GM19328 (cell line): ENCODE data around the gene PUS10.

Experiments used
- ATAC-seq: cut with Tn5 transposase; IDR thresholded peaks from one replicate; pipeline ENCODE4 v1.9.1; 2021; ENCODE audit warnings: mild to moderate bottlenecking, moderate library complexity; ENCODE audit not compliant: unreplicated experiment

The PUS10 gene

DNA sequence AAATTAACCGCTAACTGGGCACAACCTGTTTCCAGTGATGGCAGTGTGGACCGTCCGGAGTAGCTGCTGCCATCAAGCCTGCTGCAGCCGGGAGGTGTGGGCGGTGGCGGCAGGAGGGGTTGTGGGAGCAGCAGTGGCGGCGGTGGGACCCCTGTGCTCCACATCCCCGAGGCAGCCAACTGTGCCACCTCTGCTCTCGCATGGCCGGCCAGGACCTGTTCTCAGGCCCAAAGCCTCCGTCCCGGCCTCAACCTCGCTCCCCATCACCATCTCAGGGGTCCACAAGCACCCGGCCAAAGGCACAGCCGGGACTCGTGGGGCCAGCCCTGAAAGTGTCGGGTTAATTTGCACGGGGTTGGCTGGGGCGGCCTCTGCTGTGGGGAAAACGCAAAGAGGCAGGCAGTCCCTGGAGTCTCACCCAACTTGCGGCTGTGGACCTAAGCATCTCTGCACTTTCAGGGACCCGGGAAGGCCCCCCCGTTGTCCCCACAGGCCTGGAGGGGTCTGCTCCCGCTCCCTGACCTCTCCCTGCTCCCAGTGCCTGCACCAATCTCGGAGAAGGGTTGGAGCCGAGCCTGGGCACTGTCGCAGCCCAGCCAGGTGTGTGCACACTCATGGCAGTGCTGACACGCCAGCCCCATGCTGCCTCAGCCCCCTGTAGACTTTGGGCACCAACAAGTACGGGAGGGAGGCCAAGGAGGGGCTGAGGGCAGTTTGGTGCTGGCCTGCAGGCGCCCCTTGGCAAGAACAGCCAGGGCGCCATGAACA lies 45.0 kb downstream of the PUS10 start:
- ATAC-seq: no peak

DNA sequence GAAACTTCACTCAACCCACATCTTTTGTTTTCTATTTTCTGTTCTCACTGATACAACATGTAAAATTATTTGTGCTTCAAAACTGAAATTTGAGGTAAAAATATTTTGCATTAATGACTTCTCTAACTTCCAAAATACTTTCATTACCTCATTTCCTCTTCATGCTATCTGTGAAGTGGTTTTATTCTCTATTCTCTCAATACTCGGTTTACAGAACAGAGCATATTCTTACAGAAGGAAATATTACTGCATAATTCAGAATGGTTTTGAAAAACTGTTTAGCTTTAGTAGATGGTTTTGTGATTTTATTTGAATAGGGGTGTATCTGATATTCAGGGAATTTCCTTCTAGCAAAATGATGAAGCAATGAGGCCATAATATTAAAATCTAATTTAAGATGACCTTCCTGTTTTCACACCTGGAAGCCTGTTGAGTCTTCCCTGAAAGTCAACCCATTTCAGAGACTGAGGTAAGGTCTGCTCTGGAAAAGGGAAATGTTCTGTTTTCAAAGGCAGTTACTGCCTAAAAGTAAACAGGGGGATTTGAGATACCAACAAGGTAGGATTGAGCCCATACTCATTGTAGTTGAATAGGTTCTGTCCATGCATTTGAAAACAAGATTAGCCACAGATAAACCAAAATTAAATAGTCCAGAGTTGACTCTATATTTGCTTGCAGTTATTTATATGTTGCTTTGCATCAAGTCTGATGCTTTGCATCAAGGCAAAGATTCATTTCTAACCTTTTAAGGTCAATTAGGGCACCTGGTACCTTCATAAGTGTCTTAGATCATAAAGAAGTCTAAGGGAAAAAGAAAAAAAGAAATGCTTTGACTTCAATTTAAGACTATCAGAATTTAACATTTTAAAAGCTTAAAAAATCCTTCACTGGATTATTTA lies 51.3 kb downstream of the PUS10 start:
- ATAC-seq: peak; percentile 45

DNA sequence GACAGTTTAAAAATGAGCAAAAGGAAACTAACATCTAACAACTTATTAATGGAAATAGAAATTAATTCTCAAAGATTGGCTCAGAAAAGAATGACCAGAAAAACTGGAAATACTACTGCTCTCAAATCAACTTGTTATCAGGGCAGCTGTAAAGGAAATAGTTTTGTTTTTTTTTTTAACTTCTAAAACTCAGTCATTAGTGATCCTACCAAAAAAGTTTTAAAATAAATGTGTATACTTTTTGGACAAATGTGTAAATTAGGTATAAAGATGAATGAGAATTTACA lies 52.6 kb downstream of the PUS10 start:
- ATAC-seq: no peak

DNA sequence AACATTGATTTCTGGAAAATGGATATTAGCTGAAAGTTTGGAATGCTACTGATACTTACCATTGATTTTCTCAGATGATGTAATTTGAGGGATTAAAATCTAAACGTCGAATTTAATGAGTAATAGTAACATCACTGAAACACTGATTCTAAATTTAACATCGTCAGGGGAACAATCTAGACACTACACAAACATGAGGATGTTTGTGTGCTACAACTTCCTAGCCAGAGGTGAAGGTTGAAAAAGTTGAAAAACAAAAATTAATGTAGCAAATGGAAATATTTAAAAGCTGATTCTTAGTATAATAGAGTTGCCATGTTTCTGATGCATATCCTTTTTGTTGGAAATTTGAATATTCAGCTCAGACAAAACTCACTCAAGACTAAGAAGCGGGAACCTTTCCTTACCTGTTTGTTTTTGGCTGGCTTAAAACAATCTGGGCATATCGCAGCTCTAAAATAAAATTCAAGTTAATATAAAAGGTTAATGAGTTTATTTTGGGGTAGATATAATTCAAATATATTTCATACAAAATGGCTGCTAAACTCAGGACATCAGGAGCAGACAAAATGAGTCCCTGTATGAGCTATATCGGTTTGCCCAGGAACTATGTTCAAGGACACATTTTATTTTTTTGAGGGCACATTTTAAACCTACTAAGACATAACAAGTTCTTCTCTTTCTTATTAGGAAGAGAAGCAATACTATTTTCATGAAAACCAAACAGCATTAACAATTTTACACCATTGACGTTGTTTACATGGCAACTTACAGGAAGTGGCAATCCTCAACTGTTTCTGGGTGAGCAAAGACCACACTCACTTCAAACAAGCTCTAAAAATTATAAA lies 53.2 kb downstream of the PUS10 start:
- ATAC-seq: no peak

DNA sequence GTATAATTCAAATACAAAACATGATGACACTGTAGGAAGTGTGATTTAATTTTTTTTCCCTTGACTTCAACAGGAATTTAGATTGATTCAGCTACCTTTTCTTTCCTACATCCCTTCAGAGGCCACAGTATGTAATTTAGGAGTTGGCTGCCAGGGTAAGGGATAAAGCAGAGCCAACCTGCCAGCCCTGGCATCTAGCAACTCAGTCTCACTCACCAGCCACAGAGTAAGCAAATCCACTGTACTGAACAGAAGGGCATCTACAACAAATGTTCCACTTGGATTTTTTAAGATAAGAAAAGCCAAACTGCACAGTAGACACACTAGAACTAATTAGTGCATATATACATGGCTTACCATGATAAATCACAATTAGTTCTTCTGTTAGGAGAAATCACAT lies 54.9 kb downstream of the PUS10 start:
- ATAC-seq: no peak

DNA sequence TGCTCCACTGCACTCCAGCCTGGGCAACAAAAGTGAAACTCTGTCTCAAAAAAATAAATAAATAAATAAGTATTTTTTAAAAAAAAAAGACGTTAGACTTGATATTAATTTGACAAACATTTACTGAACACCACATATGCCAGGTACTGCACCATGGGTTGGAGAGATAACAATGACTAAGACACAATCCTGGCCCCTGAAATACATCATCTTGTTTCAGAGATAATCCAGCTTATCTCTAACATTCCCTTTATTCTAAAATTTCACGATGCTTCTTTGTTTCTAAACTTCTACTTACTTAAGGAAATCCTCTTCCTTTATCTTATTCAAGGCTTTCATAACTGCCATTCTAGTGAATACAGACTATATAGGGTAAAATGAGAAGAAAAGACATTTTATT lies 55.5 kb downstream of the PUS10 start:
- no peak for ATAC-seq

DNA sequence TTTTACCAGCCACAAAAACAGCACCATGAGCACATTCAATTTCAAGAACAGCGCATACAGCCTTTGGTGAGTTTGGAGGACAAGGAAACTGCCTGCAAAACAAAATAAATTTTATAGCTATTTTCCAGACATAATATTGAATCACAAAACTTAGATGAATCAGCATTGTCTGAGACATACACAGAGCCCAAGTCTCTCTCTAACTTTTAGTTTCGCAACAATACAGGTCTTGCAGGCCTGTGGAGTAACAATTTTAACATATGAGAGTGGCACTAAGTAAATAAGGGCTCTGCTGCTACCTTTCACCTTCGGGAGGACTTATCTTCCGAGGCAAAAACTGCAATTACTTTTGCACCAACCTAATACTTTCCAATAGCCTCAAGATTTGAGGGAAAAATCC lies 56.6 kb downstream of the PUS10 start:
- ATAC-seq: no peak

DNA sequence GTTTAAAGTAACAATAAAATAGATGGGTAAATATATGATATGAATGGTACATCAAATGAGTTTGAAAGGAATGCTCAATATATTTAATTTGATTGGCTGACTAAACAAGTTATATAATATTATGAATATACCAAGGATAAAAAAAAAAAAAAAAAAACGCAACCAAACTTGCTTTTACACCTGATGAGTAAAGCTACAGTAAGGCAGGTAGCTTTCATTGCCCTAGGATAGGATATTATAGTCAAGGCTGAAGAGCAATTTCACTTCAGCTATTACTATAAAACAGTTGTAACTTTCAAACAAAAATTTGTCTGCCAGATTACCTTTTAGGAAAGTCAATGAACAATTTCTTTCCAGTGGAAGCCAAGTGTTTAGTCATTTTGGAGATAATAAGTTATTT lies 57.3 kb downstream of the PUS10 start:
- no peak for ATAC-seq

DNA sequence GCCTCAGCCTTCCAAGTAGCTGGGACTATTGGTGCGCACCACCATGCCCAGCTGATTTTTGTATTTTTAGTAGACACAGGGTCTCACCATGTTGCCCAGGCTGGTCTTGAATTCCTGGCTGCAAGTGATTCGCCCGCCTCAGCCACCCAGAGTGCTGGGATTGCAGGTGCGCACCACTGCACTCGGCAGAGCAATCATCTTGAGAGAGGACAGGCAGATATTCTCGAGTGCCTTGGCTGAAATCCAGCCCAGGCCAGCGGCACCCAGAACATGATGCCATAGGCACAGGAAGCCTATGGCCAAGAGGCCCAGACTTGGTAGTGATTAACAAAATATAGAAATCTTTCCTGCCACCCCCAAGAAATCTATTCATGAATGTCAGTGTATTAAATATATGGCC lies 58.6 kb downstream of the PUS10 start:
- no peak for ATAC-seq

DNA sequence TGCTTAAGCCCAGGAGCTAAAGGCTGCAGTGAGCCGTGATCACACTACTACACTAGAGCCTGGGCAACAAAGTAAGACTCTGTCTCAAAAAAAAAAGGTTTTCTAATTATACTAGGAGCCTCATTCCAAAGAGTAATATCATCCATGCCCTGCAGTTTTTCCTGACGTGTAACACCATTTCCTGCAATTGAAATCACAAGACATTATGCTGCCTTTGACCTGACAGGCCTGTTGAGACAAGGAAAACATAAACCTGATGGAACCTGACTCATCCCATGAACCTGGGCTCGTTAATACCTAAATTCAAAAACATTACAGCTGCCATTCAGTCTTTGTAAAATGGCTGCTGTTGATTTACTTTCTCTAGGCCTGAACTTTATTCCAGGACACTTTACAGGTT lies 59.3 kb downstream of the PUS10 start:
- no peak for ATAC-seq

DNA sequence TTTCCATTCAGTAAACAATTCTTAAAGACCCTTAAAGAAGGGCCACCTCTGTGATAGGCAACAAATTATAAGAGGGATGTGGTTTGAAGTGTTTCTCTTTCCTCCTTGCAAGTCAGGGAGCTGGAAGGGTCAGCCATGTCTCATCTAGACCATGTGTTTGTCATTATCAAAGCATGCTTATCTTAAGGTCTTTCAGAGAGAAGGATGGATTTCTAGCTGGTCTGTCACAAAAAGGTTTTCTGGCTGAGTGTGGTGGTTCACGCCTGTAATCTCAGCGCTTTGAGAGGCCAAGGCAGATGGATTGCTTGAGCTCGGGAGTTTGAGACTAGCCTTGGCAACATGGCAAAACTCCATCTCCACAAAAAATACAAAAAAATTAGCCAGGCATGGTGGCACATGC lies 59.7 kb downstream of the PUS10 start:
- no peak for ATAC-seq

DNA sequence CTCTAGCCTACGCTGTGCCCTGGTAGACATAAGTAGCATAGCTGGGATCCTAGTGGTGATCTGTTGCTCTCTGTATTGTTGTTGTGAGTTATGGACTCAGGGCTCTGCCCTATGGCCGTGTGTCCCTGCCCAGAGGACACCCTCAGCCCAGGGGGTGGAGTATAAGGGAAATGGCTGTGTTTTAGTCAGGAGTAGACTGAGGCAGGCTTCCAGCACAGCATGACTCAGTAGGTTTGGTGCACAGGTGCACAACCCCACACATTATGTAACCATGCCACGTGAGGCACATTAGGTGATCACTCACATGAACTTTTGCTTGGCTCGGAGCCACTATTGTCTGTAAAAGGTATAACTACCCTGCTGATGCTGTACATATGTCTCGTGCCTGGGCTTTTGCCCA lies 60.4 kb downstream of the PUS10 start:
- no peak for ATAC-seq

DNA sequence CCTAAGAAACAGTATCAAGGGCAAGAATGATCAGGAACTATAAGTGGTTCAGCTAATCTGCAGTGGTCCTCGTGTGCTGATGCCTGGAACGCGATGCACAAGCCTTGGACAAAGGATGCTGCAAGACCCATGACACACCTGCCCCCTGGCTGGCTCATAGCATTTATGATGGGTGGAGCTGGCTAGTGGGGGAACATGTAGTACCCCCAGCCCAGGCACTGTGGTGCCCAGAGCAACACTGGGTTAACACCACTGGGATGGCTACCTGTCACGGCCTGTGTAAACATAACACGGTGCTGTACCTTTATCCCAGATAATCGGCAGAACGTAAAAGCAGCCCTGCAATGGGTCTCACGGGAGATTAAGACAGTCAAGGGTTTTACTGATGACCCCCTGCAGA lies 60.8 kb downstream of the PUS10 start:
- ATAC-seq: no peak

DNA sequence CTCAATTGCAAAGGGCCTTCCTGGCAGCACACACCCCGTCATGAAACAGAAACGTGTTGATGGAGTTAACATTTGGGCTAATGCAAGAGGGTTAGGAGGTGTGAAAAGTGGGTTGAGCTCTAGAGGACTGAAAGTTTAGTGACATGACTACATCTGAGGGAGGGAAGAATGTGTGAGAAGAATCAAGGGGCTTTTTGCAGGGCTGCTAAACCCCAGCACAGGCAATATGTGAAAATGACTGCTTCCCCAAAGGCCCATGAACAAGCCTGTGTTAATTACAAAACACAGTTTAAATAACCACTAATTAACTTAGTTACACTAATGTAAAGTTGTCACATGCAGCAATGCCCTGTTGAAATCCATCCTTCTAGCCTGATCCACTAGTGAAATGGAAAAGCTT lies 63.9 kb downstream of the PUS10 start:
- no peak for ATAC-seq

DNA sequence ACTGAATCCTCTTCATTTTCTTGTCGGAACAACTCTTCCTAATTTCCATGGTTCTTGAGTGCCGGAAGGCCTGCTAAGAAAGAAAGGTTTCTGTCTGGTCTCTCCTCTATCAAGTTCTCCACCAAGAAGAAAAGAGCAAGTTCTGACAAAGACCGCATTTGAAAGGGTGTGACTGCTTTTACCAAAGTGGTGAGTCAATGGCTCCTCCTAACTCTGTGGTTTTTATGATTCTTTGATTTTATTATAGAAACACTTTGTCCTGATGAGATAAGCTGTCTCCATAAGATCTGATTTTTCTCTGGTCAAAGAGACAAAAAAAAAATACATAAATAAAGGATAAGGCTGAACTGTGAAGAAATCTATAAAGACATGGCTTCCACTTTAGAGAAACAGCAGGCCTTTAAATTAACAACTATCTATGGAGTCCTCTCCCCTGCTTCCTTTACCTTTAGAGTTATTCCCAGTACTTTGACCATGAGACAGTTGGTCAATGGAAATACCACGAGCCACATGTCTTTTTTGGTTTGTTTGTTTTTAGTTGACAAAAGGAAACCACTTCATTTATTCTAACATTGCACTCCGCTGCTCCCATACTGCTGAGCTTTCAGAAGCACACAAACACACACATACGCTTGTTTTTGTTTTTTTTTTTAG lies 69.0 kb downstream of the PUS10 start:
- ATAC-seq: no peak

DNA sequence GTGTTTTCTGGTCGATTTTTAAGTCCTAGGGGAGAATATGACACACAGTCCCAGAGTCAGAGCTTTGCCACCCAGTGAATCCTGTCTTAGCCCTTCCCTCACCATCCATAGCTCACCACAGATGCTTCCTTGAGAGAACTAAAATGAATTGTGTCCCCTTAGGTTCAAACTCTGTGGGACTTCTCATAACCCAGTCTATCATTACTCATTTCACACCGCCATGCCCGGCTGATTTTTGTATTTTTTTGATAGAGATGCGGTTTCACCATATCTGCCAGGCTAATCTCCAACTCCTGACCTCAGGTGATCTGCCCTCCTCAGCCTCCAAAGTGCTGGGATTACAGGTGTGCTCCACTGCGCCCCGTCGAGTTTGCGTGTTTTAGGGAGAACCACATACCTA lies 69.9 kb downstream of the PUS10 start:
- ATAC-seq: no peak

DNA sequence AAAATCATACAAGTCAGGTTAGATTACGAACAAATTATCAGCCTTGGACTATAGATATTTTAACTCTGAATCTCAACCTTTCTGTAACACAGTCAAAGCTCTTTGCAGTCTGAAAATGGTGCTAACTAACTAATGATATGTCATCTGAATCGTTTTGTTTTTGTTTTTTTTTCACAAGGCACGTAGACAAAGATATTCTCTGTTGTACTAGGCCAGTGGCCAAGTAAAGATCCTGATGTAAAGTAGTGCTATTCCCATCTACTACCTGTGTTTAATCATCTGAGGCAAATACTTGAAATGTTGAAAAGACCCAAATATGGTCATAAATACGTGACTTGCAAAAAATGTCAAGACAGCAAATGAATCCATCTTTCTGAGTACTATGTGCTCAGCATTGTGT lies 71.0 kb downstream of the PUS10 start:
- ATAC-seq: no peak

DNA sequence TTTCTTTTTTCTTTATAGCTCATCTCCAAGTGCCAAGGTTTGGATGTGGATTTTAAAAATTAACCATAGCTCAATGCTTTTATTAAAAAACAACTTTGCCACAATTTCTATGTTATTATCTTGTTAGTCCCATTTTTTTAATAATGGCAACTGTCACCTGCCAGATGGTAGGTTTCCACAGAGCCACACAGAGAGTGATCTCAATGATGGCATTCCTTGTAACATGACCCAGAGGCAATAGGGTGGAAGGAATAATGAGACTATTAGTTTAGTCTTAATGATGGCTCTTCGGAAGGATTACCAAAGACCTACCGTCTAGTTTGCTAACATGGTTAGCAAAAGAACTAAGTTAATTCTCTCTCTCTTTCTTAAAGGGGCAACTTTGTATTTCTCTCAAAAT lies 72.7 kb downstream of the PUS10 start:
- no peak for ATAC-seq

DNA sequence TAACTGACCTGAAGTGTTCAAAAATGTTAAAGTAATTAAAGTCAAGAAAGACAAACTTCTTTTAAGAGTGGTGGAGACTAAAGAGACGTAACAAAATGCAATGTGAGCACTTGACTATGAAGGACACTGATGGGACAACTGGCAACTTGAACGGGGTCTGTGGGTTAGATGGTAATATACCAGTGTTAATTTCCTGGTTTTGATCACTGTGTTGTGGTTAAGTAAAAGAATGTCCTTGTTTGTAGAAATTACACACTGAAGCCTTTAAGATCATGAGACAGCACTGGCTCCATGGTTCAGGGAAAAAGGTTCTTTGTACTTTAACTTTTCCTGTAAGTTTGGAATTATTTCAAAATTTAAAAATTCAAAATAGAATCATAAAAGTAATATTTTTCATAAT lies 78.4 kb downstream of the PUS10 start:
- ATAC-seq: no peak

DNA sequence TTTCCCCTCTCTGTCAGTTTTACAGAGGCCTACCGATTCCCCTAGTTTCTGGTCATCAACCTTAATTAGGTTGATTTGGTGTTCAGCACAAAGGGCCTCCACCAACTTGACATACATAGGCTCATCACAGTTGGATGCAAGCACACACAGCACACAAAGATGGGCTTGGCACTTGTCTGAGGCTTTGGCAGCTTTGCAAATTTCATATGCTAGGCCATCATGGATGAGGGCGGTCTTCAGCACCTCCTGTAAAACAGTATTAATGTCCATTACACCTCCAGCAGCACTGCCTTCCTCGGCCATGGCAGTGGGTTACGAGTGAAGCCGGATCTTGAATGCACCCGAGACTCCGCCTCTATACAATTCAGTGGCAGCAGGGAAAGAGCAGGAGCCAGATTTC lies 79.8 kb downstream of the PUS10 start:
- no peak for ATAC-seq

DNA sequence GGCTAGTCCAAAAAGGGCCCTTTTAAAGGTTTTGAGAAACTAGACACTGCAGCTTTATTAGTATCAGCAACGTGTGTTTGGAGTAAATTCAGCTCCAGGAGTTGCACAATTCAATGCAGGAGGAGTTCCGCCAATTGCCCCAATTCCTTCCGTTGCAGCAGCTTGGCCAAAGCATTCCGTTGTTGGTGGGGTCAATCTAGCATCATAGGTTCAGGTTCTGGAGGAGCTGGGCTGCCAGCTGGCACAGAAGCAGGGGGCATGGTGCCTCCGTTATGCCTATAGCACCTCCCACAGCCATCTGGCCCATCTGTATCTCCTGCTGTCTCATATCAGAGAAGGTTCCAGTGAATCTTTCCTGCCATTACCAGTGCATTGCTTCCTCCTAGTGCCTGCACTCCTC lies 81.3 kb downstream of the PUS10 start:
- ATAC-seq: no peak
